Endothelial cell (in vitro differentiated cells): ENCODE data around the gene VWA8. TPM values are rescaled to one million over a fixed set of nuclear protein-coding genes. Genes with fewer than 3 reads are reported as not detected.

Experiments used
- DNase-seq: peaks from one replicate; pipeline ENCODE4 v3.0.0; 2021; ENCODE audit warnings: low spot score
- H3K27ac Mint-ChIP-seq: one replicate; pipeline ENCODE4 v1.8.0; 2021; ENCODE audit warnings: mixed read lengths, inconsistent platforms; ENCODE audit not compliant: unreplicated experiment
- H3K27me3 Mint-ChIP-seq: one replicate; pipeline ENCODE4 v1.8.0; 2021; ENCODE audit warnings: mild to moderate bottlenecking, moderate library complexity, mixed read lengths, inconsistent platforms; ENCODE audit not compliant: unreplicated experiment
- H3K36me3 Mint-ChIP-seq: one replicate; pipeline ENCODE4 v1.8.0; 2021; ENCODE audit warnings: mild to moderate bottlenecking, low read depth, mixed read lengths, inconsistent platforms; ENCODE audit not compliant: unreplicated experiment
- H3K4me1 Mint-ChIP-seq: one replicate; pipeline ENCODE4 v1.8.0; 2021; ENCODE audit warnings: mild to moderate bottlenecking, mixed read lengths, inconsistent platforms; ENCODE audit not compliant: unreplicated experiment
- H3K4me3 Mint-ChIP-seq: one replicate; pipeline ENCODE4 v1.8.0; 2021; ENCODE audit warnings: mild to moderate bottlenecking, mixed read lengths, inconsistent platforms; ENCODE audit not compliant: unreplicated experiment
- H3K9me3 Mint-ChIP-seq: one replicate; pipeline ENCODE4 v1.8.0; 2021; ENCODE audit warnings: mixed read lengths, inconsistent platforms; ENCODE audit not compliant: unreplicated experiment
- CTCF ChIP-seq: fragments of 200-600 bp; sonication (generic); IDR thresholded peaks from one replicate; pipeline ENCODE4 v1.5.0; 2021; ENCODE audit warnings: antibody characterized with exemption; ENCODE audit not compliant: unreplicated experiment
- total RNA-seq: library from RNA; stranded (reverse); fragmentation: NEBNext Ultra II Directional; extraction: Animal tissue kit (Norgen Biotek cat#: 25700); gene quantifications from one replicate; pipeline ENCODE4 v1.2.1, GENCODE V29; 2021; ENCODE audit not compliant: unreplicated experiment

VWA8 gene
- total RNA-seq, 1 donor from 2014 or later: 8.2 TPM

- H3K27ac Mint-ChIP-seq: no peak overlapping the region
- DNase-seq: no peak
- H3K27me3 Mint-ChIP-seq: no peaks in the 10 kb centered on the region
- H3K36me3 Mint-ChIP-seq: peaks cover 2% of the 10 kb centered on the region
- TF ChIP-seq CTCF: no peak
- H3K9me3 Mint-ChIP-seq: no peaks in the 10 kb centered on the region
- no peak overlapping the region for H3K4me3 Mint-ChIP-seq
- H3K4me1 Mint-ChIP-seq: peaks cover 26% of the 10 kb centered on the region
Measured at GRCh38 chr13:41565846-41566245, 395.1 kb downstream of the VWA8 start.

- Mint-ChIP-seq H3K27ac (no peak overlapping the region), H3K4me1 (peaks cover 26% of the 10 kb centered on the region), H3K27me3 (no peaks in the 10 kb centered on the region), H3K4me3 (no peak overlapping the region), H3K36me3 (no peaks in the 10 kb centered on the region), H3K9me3 (no peaks in the 10 kb centered on the region)
- DNase-seq: no peak
- TF ChIP-seq CTCF: no peak
Measured at GRCh38 chr13:41565216-41565615, 395.7 kb downstream of the VWA8 start.

DNA sequence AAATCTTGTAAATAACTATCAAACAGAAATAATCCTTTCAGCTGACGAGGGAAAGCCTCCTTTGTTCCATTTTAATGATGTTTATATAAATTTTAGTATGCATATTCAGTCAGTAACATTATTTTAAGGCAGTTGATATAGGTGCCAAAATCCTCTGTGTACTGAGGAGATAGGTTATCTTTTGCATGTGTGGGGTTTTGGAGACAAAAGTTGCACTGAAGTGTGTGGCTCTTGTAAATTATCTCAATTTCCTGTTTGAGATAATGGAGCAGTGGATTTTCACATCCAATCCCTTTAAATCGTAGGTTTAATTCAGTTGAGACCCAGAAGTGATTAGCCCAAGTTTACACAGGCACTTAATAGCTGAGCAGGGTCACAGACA is 396.9 kb downstream of the VWA8 start:
- Mint-ChIP-seq H3K4me3 (no peak overlapping the region), H3K4me1 (peaks cover 21% of the 10 kb centered on the region), H3K36me3 (no peaks in the 10 kb centered on the region), H3K27me3 (no peaks in the 10 kb centered on the region), H3K9me3 (no peaks in the 10 kb centered on the region), H3K27ac (no peak overlapping the region)
- no peak for DNase-seq
- TF ChIP-seq CTCF: no peak

DNA sequence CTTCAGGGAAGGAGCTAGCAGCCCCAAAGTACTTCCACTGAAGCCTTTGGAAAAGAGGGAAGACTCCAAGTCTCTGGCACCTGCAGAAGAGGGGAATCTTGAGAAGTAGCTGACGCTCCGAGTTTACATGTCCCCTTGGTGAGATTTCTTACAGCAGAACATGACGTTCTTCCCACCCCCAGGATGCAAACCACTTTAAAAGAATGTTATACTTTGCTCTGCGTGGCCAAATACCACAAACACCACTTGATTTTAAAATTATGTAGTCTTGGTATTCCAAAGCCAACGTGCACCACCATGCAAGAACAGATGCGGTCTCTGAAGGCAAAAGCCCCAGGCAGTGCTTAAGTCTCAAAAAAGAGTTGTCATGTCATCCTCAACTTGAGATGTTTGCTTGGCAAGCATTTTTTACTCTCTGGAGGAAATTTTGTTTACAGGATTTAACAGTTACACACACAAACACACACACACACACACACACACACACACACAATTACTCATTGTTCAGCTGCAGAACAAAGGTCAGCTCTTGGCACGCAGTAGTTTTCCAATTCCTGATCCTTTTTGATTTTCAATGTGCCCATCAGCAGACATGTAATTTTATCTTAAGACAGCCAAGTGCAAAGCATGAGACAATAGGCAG is 397.4 kb downstream of the VWA8 start:
- Mint-ChIP-seq H3K4me3 (no peak overlapping the region), H3K9me3 (no peaks in the 10 kb centered on the region), H3K27ac (no peak overlapping the region), H3K27me3 (no peaks in the 10 kb centered on the region), H3K4me1 (peaks cover 18% of the 10 kb centered on the region), H3K36me3 (no peaks in the 10 kb centered on the region)
- DNase-seq: no peak
- no peak for TF ChIP-seq CTCF

- H3K9me3 Mint-ChIP-seq: no peaks in the 10 kb centered on the region
- no peak for DNase-seq
- no peaks in the 10 kb centered on the region for H3K27me3 Mint-ChIP-seq
- no peaks in the 10 kb centered on the region for H3K36me3 Mint-ChIP-seq
- no peak for TF ChIP-seq CTCF
- no peak overlapping the region for H3K27ac Mint-ChIP-seq
- H3K4me3 Mint-ChIP-seq: no peak overlapping the region
- peaks cover 12% of the 10 kb centered on the region for H3K4me1 Mint-ChIP-seq
Measured at GRCh38 chr13:41562541-41563178, 398.2 kb downstream of the VWA8 start.
